GM12878 (cell line): ENCODE results near the gene PJA2. TPM values are rescaled to one million over a fixed set of nuclear protein-coding genes. Genes with fewer than 3 reads are reported as not detected.

Experiments
- ATAC-seq: fragments of 200-7000 bp; cut with Tn5 transposase; 3 replicates; pipeline ENCODE4 v1.9.1; 2020; ENCODE audit warnings: mild to moderate bottlenecking, moderate library complexity
- BruUV-seq: library from RNA; stranded (reverse); fragments of 400-500 nt; replicated peaks from 2 replicates; lab custom pipeline; 2021; lab: Mats Ljungman, UMichigan
- CTCF ChIA-PET: fragments of 300-600 bp; sonication (Branson Sonifier 250); formaldehyde crosslinking; extraction: SDS; loops from one replicate; lab custom pipeline; 2021; ENCODE audit warnings: inconsistent platforms; lab: Yijun Ruan, JAX
- POLR2A ChIA-PET: fragments of 350-600 bp; formaldehyde crosslinking; extraction: SDS; loops from one replicate; lab custom pipeline; 2021; ENCODE audit warnings: inconsistent platforms; lab: Charles Lee
- RAD21 ChIA-PET: fragments of 300-600 bp; sonication (Branson Sonifier 250); formaldehyde crosslinking; loops from one replicate; lab custom pipeline; 2023; ENCODE audit warnings: antibody characterized with exemption; ENCODE audit not compliant: unreplicated experiment; lab: Charles Lee
- SMC1A ChIA-PET: fragments of 300-600 bp; sonication (Branson Sonifier 250); formaldehyde crosslinking; loops from one replicate; lab custom pipeline; 2023; ENCODE audit not compliant: unreplicated experiment, uncharacterized antibody; lab: Charles Lee
- DNase-seq: peaks from one replicate; pipeline ENCODE4 v3.0.0-alpha.2; 2011; ENCODE audit warnings: low read depth, low spot score
- FAIRE-seq: peaks from 3 replicates; lab custom pipeline; 2011; peaks lifted over from hg19 to GRCh38; lab: Jason Lieb, UNC
- H2AFZ ChIP-seq: 2 replicates; pipeline ENCODE4 v1.6.0; 2011; ENCODE audit warnings: low read depth, low read length, control low read depth; ENCODE audit not compliant: control insufficient read depth
- H3K27ac ChIP-seq: 2 replicates; pipeline ENCODE4 v1.5.1; 2011; ENCODE audit warnings: control low read depth; ENCODE audit not compliant: control insufficient read depth, insufficient read depth
- H3K27me3 ChIP-seq, 2 experiments: replicated peaks in 1 of 2; 2 replicates each; pipeline versions ENCODE4 v1.6.0 to v1.6.1; 2011; ENCODE audit warnings: low read length in 1 of 2; ENCODE audit not compliant: control insufficient read depth in 2 of 2, insufficient read depth in 2 of 2
- H3K36me3 ChIP-seq, 2 experiments: 2 replicates each; pipeline ENCODE4 v1.5.1; 2011; ENCODE audit warnings: low read length in 1 of 2; ENCODE audit not compliant: control insufficient read depth in 2 of 2, insufficient read depth in 2 of 2
- H3K4me1 ChIP-seq: 2 replicates; pipeline ENCODE4 v1.6.1; 2011; ENCODE audit warnings: mild to moderate bottlenecking, low read length, moderate library complexity, mixed read lengths; ENCODE audit not compliant: control insufficient read depth, insufficient read depth
- H3K4me2 ChIP-seq: 2 replicates; pipeline ENCODE4 v1.6.0; 2011; ENCODE audit warnings: control low read depth; ENCODE audit not compliant: control insufficient read depth, insufficient read depth
- H3K4me3 ChIP-seq: fragments of 200-600 bp; sonication (generic); 2 replicates; pipeline ENCODE4 v1.5.1; 2016
- H3K79me2 ChIP-seq: 2 replicates; pipeline ENCODE4 v1.6.0; 2011; ENCODE audit warnings: low read length; ENCODE audit not compliant: control insufficient read depth, insufficient read depth
- H3K9ac ChIP-seq: 2 replicates; pipeline ENCODE4 v1.8.0; 2011; ENCODE audit warnings: low read length, control low read depth, mixed read lengths; ENCODE audit not compliant: control insufficient read depth, insufficient read depth
- H3K9me3 ChIP-seq: replicated peaks from 3 replicates; pipeline ENCODE4 v1.5.1; 2011; ENCODE audit warnings: mild to moderate bottlenecking, low read length; ENCODE audit not compliant: control insufficient read depth, insufficient read depth
- H4K20me1 ChIP-seq: 2 replicates; pipeline ENCODE4 v1.6.0; 2011; ENCODE audit not compliant: control insufficient read depth, insufficient read depth
- CBX3 ChIP-seq: fragments of 200-600 bp; sonication (generic); IDR thresholded peaks from 2 replicates; pipeline ENCODE4 v1.6.1; 2016; ENCODE audit warnings: low read depth, borderline replicate concordance
- E2F4 ChIP-seq: IDR thresholded peaks from 2 replicates; pipeline ENCODE4 v1.6.1; 2012; ENCODE audit warnings: low read depth, low read length, improper control_type of control experiment
- GABPA ChIP-seq: IDR thresholded peaks from 2 replicates; pipeline ENCODE4 v1.6.1; 2014; ENCODE audit warnings: antibody characterized with exemption, low read depth, mild to moderate bottlenecking, inconsistent platforms
- IKZF1 ChIP-seq: fragments of 450-650 bp; conservative IDR thresholded peaks from 2 replicates; pipeline ENCODE4 v1.6.1; 2017; ENCODE audit warnings: antibody characterized with exemption, mild to moderate bottlenecking
- MLLT1 ChIP-seq: fragments of 450-650 bp; IDR thresholded peaks from 2 replicates; pipeline ENCODE4 v1.6.1; 2016; ENCODE audit warnings: mild to moderate bottlenecking
- MTA2 ChIP-seq: fragments of 450-650 bp; IDR thresholded peaks from 2 replicates; pipeline ENCODE4 v1.6.1; 2016; ENCODE audit warnings: low read depth, mild to moderate bottlenecking, moderate library complexity
- NFYA ChIP-seq: IDR thresholded peaks from 2 replicates; pipeline ENCODE4 v1.6.1; 2011; ENCODE audit warnings: low read depth, mild to moderate bottlenecking, low read length, improper control_type of control experiment, borderline replicate concordance
- POLR2A ChIP-seq: IDR thresholded peaks from 2 replicates; pipeline ENCODE4 v1.6.1; 2011; ENCODE audit warnings: low read depth, mild to moderate bottlenecking, low read length
- RB1 ChIP-seq: fragments of 450-650 bp; formaldehyde crosslinking; IDR thresholded peaks from 2 replicates; pipeline ENCODE4 v1.6.1; 2017; ENCODE audit warnings: mild to moderate bottlenecking, borderline replicate concordance
- TCF7 ChIP-seq: IDR thresholded peaks from 2 replicates; pipeline ENCODE4 v1.6.1; 2014; ENCODE audit warnings: antibody characterized with exemption, borderline replicate concordance
- WGBS: methylation state at CpG from one replicate; pipeline ENCODE4 v1.1.6; 2016; ENCODE audit warnings: low lambda C conversion rate; ENCODE audit not compliant: insufficient replicate concordance, insufficient coverage; ENCODE audit errors: missing lambda C conversion rate; 5-methylcytosine and 5-hydroxymethylcytosine counted together
- in situ Hi-C: fragments of 300-500 bp; cut with MboI; formaldehyde crosslinking; loops from 9 replicates; pipeline ENCODE4 v1.14.3; 2018; ENCODE audit warnings: mixed read lengths
- intact Hi-C: fragments of 100-400 bp; cut with micrococcal nuclease; formaldehyde crosslinking; loops from one replicate; pipeline ENCODE4 v1.14.2; 2022; ENCODE audit not compliant: unreplicated experiment
- polyA plus RNA-seq, 11 experiments: library from polyadenylated mRNA; depleted of rRNA in 4 of 11; unstranded in 6 of 11; stranded (reverse) in 5 of 11; fragments of >200 nt; fragmentation: Nextera tagmentation in 4 of 11; fragmentation: Illumina TruSeq in 1 of 11; extraction: Ambion mirVana in 4 of 11; extraction: Trizol in 1 of 11; gene quantifications; 1 replicate in 1 of 11; 2 replicates in 10 of 11; pipeline versions ENCODE4 v1.2.1 to v1.2.3, GENCODE V29; 2011 to 2016; ENCODE audit warnings: inconsistent platforms in 2 of 11, missing spikeins in 2 of 11, low read depth in 1 of 11
- total RNA-seq, 4 experiments: library from RNA; depleted of rRNA in 3 of 4; stranded (reverse); fragments of >200 nt in 3 of 4; fragmentation: Illumina TruSeq in 1 of 4; extraction: Trizol in 1 of 4; gene quantifications; 2 replicates each; pipeline versions ENCODE4 v1.2.1 to v1.2.3, GENCODE V29; 2013 to 2021

PJA2 gene
- total and polyA plus RNA-seq, 10 of the 15 experiments (the other 5 are each of a cell fraction or from before 2014, with no cell fraction given), result 27.8 to 93.4 (median 47.8) TPM

- no peak overlapping the region for H3K4me2 ChIP-seq
- no peak overlapping the region for H3K27ac ChIP-seq
- CTCF ChIA-PET, result no interaction called here
- no peaks in the 10 kb centered on the region for H3K4me1 ChIP-seq
- SMC1A ChIA-PET, result interaction anchor here (0.9 to 1.8 kb wide), 2 partner anchors 12 to 126 kb away, joined by 3 to 7 read pairs; no protein-coding TSS in a partner anchor
- FAIRE-seq (no peak), DNase-seq (no peak), ATAC-seq (no peak)
- H4K20me1 ChIP-seq, result no peaks in the 10 kb centered on the region
- intact Hi-C loops, result no loop called here
- BruUV-seq, result no TSS peak
- no peak overlapping the region for H2AFZ ChIP-seq
- WGBS, result 81% methylated on average over 2 of the region's 2 CpGs
- RAD21 ChIA-PET, result no interaction called here
- no peaks in the 10 kb centered on the region for H3K9me3 ChIP-seq
- H3K79me2 ChIP-seq, result no peaks in the 10 kb centered on the region
- TF ChIP-seq CBX3, result no peak
- no peak for TF ChIP-seq POLR2A
- TF ChIP-seq RB1, result no peak
- TF ChIP-seq MTA2, result no peak
- TF ChIP-seq MLLT1, result no peak
- TF ChIP-seq IKZF1, result no peak
- TF ChIP-seq E2F4, result no peak
- no peak for TF ChIP-seq TCF7
- TF ChIP-seq NFYA, result no peak
- TF ChIP-seq GABPA, result no peak
- no peaks in the 10 kb centered on the region for H3K36me3 ChIP-seq
- H3K9ac ChIP-seq, result no peak overlapping the region
- H3K4me3 ChIP-seq, result no peak overlapping the region
- H3K27me3 ChIP-seq, result peaks cover 0 to 2% of the 10 kb centered on the region in 2 experiments; a peak in 1 of 4 replicates
- in situ Hi-C loops, result no loop called here
- POLR2A ChIA-PET, result no interaction called here
Measured at GRCh38 chr5:109305352-109305751, 104.4 kb downstream of the PJA2 start.
